GM23338 (cell line): ENCODE data around the gene PLD5. TPM values are rescaled to one million over a fixed set of nuclear protein-coding genes. Genes with fewer than 3 reads are reported as not detected.

ENCODE experiments used
- ATAC-seq: fragments of 200-7000 bp; cut with Tn5 transposase; 3 replicates; pipeline ENCODE4 v1.9.1; 2020
- DNase-seq: peaks from one replicate; pipeline ENCODE4 v3.0.0-alpha.2; 2015; ENCODE audit warnings: low spot score
- H2AFZ ChIP-seq: fragments of 200-600 bp; sonication (generic); 2 replicates; pipeline ENCODE4 v1.8.0; 2016; ENCODE audit warnings: antibody characterized with exemption, mild to moderate bottlenecking, moderate library complexity
- H3F3A ChIP-seq: fragments of 200-600 bp; sonication (generic); replicated peaks from 2 replicates; pipeline ENCODE4 v1.8.0; 2017; ENCODE audit warnings: antibody characterized with exemption, mixed run types, low read depth
- H3K27ac ChIP-seq: fragments of 200-600 bp; sonication (generic); 2 replicates; pipeline ENCODE4 v1.6.1; 2016; ENCODE audit warnings: low read depth
- H3K27me3 ChIP-seq: fragments of 200-600 bp; sonication (generic); 2 replicates; pipeline ENCODE4 v1.8.0; 2016; ENCODE audit warnings: mild to moderate bottlenecking, mixed run types, moderate library complexity; ENCODE audit not compliant: insufficient read depth
- H3K36me3 ChIP-seq: fragments of 200-600 bp; sonication (generic); 2 replicates; pipeline ENCODE4 v1.8.0; 2016; ENCODE audit warnings: mild to moderate bottlenecking; ENCODE audit not compliant: insufficient read depth
- H3K4me1 ChIP-seq: fragments of 200-600 bp; sonication (generic); 2 replicates; pipeline ENCODE4 v1.8.0; 2016; ENCODE audit warnings: mild to moderate bottlenecking, moderate library complexity; ENCODE audit not compliant: insufficient read depth
- H3K4me2 ChIP-seq: fragments of 200-600 bp; sonication (generic); 2 replicates; pipeline ENCODE4 v1.7.1; 2017; ENCODE audit warnings: mixed run types
- H3K4me3 ChIP-seq: fragments of 200-600 bp; sonication (generic); 2 replicates; pipeline ENCODE4 v1.6.1; 2016; ENCODE audit warnings: mixed run types
- H3K79me2 ChIP-seq: fragments of 200-600 bp; sonication (generic); replicated peaks from 2 replicates; pipeline ENCODE4 v1.8.0; 2017; ENCODE audit warnings: mild to moderate bottlenecking; ENCODE audit not compliant: insufficient read depth
- H3K9me2 ChIP-seq: fragments of 200-600 bp; sonication (generic); 2 replicates; pipeline ENCODE4 v1.8.0; 2017; ENCODE audit not compliant: insufficient read depth
- H4K20me1 ChIP-seq: fragments of 200-600 bp; sonication (generic); replicated peaks from 2 replicates; pipeline ENCODE4 v1.8.0; 2017; ENCODE audit warnings: mild to moderate bottlenecking; ENCODE audit not compliant: insufficient read depth
- H3K27ac Mint-ChIP-seq: 2 replicates; pipeline ENCODE4 v1.8.0; 2020; ENCODE audit warnings: inconsistent platforms, mild to moderate bottlenecking, moderate library complexity, mixed read lengths
- H3K27me3 Mint-ChIP-seq: 3 replicates; pipeline ENCODE4 v1.8.0; 2022; ENCODE audit warnings: low read depth, mild to moderate bottlenecking, moderate library complexity, mixed read lengths, inconsistent platforms; ENCODE audit not compliant: insufficient read depth, poor library complexity
- H3K36me3 Mint-ChIP-seq: 3 replicates; pipeline ENCODE4 v1.8.0; 2021; ENCODE audit warnings: low read depth, mild to moderate bottlenecking, inconsistent platforms, moderate library complexity, mixed read lengths
- H3K4me1 Mint-ChIP-seq: 3 replicates; pipeline ENCODE4 v1.8.0; 2020; ENCODE audit warnings: mild to moderate bottlenecking, inconsistent platforms, mixed read lengths
- H3K4me3 Mint-ChIP-seq: 3 replicates; pipeline ENCODE4 v1.8.0; 2021; ENCODE audit warnings: moderate library complexity, mild to moderate bottlenecking, inconsistent platforms, mixed read lengths
- H3K9me3 Mint-ChIP-seq: 3 replicates; pipeline ENCODE4 v1.8.0; 2020; ENCODE audit warnings: moderate library complexity, mild to moderate bottlenecking, inconsistent platforms, mixed read lengths
- ETS1 ChIP-seq: IDR thresholded peaks from 2 replicates; pipeline ENCODE4 v1.6.1; 2016; ENCODE audit warnings: antibody characterized with exemption
- EZH2phosphoT487 ChIP-seq: fragments of 200-600 bp; sonication (generic); IDR thresholded peaks from one replicate; pipeline ENCODE4 v1.8.1; 2018; ENCODE audit warnings: antibody characterized with exemption; ENCODE audit not compliant: unreplicated experiment
- JUNB ChIP-seq: IDR thresholded peaks from one replicate; pipeline ENCODE4 v1.6.1; 2016; ENCODE audit warnings: antibody characterized with exemption; ENCODE audit not compliant: unreplicated experiment
- NANOG ChIP-seq: IDR thresholded peaks from 2 replicates; pipeline ENCODE4 v1.6.1; 2016; ENCODE audit warnings: antibody characterized with exemption, borderline replicate concordance
- STAT1 ChIP-seq: IDR thresholded peaks from one replicate; pipeline ENCODE4 v1.6.1; 2016; ENCODE audit warnings: antibody characterized with exemption; ENCODE audit not compliant: unreplicated experiment
- polyA plus RNA-seq: library from polyadenylated mRNA; unstranded; fragments of >200 nt; fragmentation: Nextera tagmentation; extraction: Ambion mirVana; gene quantifications from 2 replicates; pipeline ENCODE4 v1.2.1, GENCODE V29; 2016
- total RNA-seq: library from RNA; depleted of rRNA; stranded (reverse); fragments of >200 nt; shearing (Covaris generic); gene quantifications from 2 replicates; pipeline ENCODE4 v1.2.3, GENCODE V29; 2014
- TF ChIP-seq, protein P1 (sequence below), 2 experiments: fragments of 200-600 bp in 1 of 2; sonication (generic) in 1 of 2; conservative IDR thresholded peaks; 2 replicates each; pipeline versions ENCODE4 v1.5.1 to v1.6.1; 2016 to 2017; ENCODE audit warnings: antibody characterized with exemption in 2 of 2, low read depth in 2 of 2, mild to moderate bottlenecking in 2 of 2, moderate library complexity in 1 of 2
- TF ChIP-seq, protein P2 (sequence below): fragments of 250-450 bp; sonication (Bioruptor Pico); IDR thresholded peaks from 2 replicates; pipeline ENCODE4 v1.5.0; 2020; ENCODE audit warnings: mild to moderate bottlenecking, moderate library complexity

Gene PLD5
- total and polyA plus RNA-seq, 2 experiments from 2014 or later = 5.5 to 5.8 TPM

DNA sequence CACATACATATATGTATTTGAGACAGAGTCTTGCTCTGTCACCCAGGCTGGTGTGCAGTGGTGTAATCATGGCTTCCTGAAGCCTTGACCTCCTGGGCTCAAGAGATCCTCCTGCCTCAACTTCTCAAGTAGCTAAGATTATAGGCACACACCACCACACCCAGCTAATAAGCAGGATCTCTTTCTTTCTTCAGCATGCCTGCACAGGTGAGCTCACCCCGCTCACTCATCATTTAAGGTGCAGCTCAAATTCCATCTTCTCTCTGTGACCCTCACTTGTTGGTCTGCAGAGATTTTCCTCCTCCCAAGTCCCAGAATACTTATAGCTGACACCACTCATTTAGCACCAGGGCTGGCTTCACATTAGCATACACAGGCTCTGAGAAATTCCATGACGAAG is 316.5 kb downstream of the PLD5 start:
- H4K20me1 ChIP-seq = no peaks in the 10 kb centered on the region
- DNase-seq = no peak
- no peak overlapping the region for H3K4me2 ChIP-seq
- H3K4me3 ChIP-seq = no peak overlapping the region
- no peak overlapping the region for H3K27ac ChIP-seq
- Mint-ChIP-seq H3K4me3 (no peak overlapping the region), H3K9me3 (no peaks in the 10 kb centered on the region), H3K36me3 (no peaks in the 10 kb centered on the region), H3K27me3 (peaks cover 7% of the 10 kb centered on the region), H3K27ac (no peak overlapping the region; the same call in 1 of the 2 replicates), H3K4me1 (peaks cover 65% of the 10 kb centered on the region)
- H2AFZ ChIP-seq = no peak overlapping the region
- no peaks in the 10 kb centered on the region for H3K79me2 ChIP-seq
- H3F3A ChIP-seq = peaks cover 6% of the 10 kb centered on the region; the same call in 1 of the 2 replicates
- ATAC-seq = no peak
- H3K36me3 ChIP-seq = no peaks in the 10 kb centered on the region
- no peaks in the 10 kb centered on the region for H3K27me3 ChIP-seq
- no peaks in the 10 kb centered on the region; the same call in 1 of the 2 replicates for H3K9me2 ChIP-seq
- TF ChIP-seq, protein P1, sequence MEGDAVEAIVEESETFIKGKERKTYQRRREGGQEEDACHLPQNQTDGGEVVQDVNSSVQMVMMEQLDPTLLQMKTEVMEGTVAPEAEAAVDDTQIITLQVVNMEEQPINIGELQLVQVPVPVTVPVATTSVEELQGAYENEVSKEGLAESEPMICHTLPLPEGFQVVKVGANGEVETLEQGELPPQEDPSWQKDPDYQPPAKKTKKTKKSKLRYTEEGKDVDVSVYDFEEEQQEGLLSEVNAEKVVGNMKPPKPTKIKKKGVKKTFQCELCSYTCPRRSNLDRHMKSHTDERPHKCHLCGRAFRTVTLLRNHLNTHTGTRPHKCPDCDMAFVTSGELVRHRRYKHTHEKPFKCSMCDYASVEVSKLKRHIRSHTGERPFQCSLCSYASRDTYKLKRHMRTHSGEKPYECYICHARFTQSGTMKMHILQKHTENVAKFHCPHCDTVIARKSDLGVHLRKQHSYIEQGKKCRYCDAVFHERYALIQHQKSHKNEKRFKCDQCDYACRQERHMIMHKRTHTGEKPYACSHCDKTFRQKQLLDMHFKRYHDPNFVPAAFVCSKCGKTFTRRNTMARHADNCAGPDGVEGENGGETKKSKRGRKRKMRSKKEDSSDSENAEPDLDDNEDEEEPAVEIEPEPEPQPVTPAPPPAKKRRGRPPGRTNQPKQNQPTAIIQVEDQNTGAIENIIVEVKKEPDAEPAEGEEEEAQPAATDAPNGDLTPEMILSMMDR (conservative IDR thresholded peaks at IDR 0.05; ENCODE audit: low read depth in 2 of 2) = no peak
- TF ChIP-seq NANOG (no peak), STAT1 (no peak), ETS1 (no peak), JUNB (no peak), EZH2phosphoT487 (no peak)
- TF ChIP-seq, protein P2, sequence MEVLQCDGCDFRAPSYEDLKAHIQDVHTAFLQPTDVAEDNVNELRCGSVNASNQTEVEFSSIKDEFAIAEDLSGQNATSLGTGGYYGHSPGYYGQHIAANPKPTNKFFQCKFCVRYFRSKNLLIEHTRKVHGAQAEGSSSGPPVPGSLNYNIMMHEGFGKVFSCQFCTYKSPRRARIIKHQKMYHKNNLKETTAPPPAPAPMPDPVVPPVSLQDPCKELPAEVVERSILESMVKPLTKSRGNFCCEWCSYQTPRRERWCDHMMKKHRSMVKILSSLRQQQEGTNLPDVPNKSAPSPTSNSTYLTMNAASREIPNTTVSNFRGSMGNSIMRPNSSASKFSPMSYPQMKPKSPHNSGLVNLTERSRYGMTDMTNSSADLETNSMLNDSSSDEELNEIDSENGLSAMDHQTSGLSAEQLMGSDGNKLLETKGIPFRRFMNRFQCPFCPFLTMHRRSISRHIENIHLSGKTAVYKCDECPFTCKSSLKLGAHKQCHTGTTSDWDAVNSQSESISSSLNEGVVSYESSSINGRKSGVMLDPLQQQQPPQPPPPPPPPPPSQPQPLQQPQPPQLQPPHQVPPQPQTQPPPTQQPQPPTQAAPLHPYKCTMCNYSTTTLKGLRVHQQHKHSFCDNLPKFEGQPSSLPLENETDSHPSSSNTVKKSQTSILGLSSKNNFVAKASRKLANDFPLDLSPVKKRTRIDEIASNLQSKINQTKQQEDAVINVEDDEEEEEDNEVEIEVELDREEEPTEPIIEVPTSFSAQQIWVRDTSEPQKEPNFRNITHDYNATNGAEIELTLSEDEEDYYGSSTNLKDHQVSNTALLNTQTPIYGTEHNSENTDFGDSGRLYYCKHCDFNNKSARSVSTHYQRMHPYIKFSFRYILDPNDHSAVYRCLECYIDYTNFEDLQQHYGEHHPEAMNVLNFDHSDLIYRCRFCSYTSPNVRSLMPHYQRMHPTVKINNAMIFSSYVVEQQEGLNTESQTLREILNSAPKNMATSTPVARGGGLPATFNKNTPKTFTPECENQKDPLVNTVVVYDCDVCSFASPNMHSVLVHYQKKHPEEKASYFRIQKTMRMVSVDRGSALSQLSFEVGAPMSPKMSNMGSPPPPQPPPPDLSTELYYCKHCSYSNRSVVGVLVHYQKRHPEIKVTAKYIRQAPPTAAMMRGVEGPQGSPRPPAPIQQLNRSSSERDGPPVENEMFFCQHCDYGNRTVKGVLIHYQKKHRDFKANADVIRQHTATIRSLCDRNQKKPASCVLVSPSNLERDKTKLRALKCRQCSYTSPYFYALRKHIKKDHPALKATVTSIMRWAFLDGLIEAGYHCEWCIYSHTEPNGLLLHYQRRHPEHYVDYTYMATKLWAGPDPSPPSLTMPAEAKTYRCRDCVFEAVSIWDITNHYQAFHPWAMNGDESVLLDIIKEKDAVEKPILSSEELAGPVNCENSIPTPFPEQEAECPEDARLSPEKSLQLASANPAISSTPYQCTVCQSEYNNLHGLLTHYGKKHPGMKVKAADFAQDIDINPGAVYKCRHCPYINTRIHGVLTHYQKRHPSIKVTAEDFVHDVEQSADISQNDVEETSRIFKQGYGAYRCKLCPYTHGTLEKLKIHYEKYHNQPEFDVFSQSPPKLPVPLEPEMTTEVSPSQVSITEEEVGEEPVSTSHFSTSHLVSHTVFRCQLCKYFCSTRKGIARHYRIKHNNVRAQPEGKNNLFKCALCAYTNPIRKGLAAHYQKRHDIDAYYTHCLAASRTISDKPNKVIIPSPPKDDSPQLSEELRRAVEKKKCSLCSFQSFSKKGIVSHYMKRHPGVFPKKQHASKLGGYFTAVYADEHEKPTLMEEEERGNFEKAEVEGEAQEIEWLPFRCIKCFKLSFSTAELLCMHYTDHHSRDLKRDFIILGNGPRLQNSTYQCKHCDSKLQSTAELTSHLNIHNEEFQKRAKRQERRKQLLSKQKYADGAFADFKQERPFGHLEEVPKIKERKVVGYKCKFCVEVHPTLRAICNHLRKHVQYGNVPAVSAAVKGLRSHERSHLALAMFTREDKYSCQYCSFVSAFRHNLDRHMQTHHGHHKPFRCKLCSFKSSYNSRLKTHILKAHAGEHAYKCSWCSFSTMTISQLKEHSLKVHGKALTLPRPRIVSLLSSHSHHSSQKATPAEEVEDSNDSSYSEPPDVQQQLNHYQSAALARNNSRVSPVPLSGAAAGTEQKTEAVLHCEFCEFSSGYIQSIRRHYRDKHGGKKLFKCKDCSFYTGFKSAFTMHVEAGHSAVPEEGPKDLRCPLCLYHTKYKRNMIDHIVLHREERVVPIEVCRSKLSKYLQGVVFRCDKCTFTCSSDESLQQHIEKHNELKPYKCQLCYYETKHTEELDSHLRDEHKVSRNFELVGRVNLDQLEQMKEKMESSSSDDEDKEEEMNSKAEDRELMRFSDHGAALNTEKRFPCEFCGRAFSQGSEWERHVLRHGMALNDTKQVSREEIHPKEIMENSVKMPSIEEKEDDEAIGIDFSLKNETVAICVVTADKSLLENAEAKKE (CRISPR knock-in tag) = no peak
- H3K4me1 ChIP-seq = peaks cover 43% of the 10 kb centered on the region
